ENCODE data around the gene PIK3IP1. TPM values are rescaled to one million over a fixed set of nuclear protein-coding genes. Genes with fewer than 3 reads are reported as not detected.

The PIK3IP1 gene
- total RNA-seq, 1 donor from 2014 or later = 15.1 TPM

DNA sequence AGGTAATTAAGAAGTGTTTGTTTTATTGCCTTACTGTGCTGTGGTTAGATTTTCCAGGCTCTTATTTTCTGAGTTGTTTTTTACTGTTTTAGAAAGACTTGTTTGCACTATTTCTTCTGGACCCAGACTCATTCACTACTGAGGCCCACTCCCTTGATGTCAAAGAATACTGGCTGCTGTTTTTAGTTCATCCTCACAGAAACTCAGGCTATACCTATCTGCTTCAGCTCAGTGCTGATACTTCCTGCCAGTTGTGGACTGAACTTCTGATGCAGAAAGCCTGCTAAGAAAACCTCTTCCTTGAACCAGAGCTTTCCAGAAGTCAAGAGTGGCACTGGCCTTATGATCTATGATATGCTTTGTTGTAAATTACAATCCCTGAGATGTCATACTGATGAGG is 15.9 kb upstream of the PIK3IP1 start:
- DNase-seq (ENCODE audit: low read depth in 2 of 2) = no peak

DNA sequence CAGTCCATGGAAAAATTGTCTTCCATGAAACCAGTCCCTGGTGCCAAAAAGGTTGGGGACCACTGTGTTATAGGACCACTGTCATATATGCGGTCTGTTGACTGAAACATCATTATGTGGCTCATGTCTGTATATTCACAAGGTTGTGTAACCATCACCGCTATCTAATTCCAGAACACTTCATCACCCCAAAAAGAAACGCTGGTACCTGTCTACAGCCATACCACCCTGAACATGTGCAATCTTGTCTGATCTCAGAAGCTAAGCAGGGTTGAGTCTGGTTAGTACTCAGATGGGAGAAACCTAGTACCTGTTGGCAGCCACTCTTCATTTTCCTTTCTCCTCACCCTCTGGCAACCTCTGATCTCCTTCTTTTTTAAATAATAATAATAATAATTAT is 12.9 kb upstream of the PIK3IP1 start:
- DNase-seq (ENCODE audit: low read depth in 2 of 2) = no peak

DNA sequence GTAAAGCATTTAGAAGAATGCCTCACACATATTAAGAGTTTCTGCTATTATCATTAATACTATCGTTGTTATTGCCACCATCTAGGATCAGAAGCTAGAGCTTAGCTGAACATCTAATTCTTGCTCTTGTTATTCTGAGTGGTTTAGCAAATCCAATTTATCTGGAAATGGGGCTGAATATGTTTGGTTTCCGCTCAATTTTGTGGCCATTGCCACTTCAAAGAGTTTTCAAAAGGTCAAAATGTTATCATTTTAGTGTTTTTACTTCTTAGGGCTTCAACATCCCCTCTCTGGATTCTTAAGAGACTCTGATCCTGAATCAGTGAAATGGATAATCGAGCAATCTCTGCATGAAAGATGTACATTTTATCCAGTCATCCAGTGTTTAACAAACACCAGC is 10.2 kb upstream of the PIK3IP1 start:
- DNase-seq (ENCODE audit: low read depth in 2 of 2) = no peak

DNA sequence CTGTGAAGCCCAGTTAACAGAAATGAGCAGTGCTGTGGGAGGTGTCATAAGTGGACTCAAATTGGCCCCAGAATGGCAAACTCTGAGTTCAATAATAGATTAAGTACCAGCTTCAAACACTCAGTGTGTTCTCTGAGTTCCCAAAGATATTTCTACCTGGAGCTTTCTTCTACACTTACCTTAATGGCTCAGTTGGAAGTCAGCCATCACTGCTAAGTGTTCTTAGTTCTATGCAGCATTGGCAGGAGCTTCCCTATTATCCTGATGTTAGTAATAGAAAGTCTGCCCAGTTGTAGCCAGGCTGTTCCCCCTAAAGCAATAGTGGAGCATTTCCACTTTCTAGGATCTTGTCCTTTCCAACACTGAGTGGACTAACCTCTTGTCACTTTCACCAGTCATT is 9.7 kb upstream of the PIK3IP1 start:
- DNase-seq (ENCODE audit: low read depth in 2 of 2) = no peak

DNA sequence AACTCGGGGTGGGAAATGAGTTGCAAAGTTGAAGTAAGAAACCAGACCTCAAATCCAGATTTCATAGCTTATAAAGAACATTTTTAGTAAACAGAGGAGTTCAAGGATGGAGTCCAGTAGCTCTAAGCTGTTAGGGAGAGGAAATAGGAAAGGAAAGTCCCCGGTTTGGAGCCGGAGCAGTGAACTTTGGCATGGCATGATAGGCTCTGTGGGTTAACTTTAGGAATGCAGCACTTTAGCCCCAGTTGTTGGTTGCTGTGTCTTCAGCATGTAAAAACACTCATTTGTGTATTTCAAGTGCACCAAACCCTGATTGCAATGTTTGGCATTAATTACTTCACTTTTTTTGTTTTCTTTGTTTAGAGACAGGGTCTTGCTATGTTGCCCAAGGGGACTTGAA is 8.6 kb upstream of the PIK3IP1 start:
- DNase-seq (ENCODE audit: low read depth in 2 of 2) = no peak

DNA sequence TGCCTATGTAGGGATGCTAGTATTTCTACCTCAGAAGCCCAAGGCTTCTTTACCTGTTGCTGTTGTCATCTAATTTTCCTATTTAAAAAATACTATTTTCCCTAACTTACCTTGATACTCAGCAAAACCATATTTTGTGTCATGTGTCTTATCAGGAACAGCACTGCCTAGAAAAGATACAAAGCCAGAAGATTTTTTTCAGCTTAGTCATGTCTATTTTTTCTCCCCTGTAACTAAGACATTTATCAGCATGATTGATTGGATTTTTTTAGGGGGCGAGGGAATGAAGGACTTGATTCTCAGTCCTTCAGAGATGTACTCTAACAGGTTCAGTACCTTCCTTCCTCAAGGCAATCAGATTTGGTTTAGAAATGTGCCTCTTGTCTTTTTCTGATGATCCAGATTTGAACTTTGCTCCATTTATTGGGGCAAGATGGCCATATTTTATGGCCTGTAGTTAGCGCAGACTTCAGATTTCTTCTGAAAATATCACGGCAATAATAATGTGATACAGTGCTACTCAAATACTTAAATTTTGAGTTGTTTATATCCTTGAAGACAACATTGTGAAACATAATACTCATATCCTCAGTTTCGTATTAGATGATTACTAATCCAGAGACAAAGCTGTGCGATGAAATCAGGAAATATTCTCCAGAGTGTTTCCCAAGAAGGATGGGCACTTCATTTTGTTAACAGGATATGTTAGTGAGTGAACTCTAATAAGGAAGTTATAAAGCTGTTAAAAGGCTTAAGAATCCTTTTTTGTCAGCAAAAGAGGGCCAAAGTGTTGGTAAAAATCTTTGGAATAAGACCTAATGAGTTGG is 3.8 kb upstream of the PIK3IP1 start:
- peak in 1 of 2 donors; percentile 81 for DNase-seq (ENCODE audit: low read depth in 2 of 2)

DNA sequence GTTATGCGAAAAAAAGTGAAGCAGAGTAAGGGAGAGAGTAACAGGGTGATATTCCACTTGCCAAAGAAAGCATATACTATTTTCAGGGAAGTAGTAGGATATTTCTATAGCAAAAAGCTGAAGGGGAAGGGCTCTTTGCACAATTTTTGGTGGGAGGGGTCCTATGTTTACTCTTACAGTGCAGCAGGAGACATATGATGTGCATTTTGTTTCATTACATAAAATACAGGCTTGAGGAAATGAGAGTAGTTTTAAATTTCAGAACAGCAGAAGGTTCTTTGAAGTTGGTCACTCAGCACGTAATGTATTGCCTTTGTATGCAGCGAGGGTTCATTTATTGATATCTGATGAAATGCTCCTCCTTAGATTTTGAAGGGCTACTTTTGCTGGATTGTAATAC is 3.1 kb upstream of the PIK3IP1 start:
- no peak for DNase-seq (ENCODE audit: low read depth in 2 of 2)

DNA sequence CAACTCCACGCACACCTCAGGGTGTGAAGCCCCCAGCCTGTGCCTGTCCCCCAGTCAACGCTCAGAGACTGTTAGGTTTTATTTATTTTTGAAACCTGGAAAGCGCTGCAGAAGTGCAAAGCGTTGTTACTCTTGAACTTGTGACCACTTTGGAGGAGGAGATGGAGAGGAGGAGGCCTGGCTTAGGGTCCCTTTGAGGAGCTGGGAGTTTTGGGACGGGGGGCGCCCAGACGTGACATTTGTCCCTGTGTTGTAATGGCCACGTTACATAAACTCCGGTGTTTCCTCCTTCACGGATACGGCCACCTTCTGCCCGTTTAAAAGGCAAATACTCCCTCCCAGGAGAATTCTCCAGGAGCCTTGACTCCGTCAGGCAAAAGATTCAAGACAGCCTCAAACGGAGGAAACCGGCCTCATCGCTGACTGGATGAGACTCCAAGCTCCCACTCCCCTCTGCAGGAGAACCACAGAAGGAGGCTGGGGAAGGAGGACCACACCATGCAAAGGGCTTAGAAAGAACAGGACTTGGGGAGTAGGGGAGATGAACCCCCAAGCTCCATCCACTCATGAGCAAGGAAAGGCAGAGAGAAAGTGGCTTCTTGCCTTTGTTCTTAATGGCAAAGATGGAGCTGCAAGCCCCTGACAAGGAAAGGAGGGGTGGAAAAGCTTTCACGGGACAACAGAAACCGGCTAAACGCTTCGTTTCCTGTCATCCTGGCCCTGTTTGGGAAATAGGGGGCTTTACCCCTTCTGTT is 630 bp downstream of the PIK3IP1 start:
- peak in 1 of 2 donors; percentile 51 for DNase-seq (ENCODE audit: low read depth in 2 of 2)

DNA sequence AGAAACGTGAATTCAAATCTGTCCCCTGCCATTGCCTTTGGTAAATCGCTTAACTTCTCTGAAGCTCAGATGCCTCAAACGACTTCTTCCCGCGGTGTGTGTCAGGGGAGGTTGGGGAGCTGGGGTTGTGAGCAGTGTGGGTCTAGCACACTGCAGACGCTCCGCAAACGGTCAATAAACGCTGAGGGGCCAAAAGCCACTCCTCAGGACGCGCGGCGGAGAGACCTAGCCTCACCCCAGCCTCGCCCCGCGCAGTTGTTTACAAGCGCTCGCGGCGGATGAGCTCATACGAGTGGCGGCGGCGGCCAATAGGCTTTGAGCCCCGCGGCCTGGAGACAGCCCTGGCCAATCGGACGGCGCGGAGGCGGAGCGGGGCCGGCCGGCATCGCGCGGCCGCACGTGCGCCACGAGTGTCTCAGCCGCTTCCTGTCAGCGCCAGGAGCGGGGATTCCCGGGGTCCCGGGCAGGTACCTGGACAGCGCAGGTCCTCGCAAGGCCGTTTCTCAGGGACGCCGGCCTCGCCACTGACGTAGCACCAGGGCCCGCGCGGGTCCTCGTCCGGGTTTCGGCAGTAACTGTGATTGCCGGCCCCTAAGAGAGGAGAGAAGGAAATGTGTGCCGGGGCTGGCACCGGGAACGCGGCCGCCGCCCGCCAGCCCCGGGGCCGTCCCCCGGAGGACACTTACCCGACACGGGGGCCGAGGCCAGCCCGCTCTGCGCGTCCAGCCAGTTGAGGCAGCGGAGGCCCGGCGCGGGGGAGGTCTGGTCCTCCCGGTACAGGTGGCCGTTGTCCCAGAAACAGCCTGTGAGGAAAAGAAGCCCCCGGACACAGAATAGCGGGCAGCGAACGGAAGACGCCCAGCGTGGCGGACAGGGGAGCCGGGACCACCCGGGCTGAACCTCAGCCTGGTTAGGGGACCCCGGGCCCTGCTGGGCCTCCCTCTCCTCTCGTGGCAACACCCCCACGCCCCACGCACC is 1.5 kb downstream of the PIK3IP1 start:
- peak; percentile 96 to 97 for DNase-seq (ENCODE audit: low read depth in 2 of 2)

DNA sequence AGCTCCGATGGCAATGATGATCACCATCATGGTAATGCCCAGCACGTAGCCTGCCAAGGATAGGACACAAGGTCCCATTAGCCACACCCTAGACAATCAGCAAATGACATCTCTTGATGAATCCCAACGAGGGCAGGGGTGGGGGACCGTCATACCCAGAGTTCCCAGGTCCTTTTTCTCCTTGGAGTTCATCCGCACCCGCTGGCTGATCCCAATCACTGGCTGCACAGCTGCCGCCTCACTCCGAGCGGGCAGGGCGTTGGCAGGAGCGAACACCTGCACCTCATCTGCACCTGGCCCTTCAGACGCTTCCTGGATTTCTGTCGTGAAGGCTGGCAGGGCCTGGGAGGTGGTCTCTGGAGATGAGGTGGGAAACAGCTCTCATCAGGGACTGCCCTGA is 2.9 kb downstream of the PIK3IP1 start:
- no peak for DNase-seq (ENCODE audit: low read depth in 2 of 2)

DNA sequence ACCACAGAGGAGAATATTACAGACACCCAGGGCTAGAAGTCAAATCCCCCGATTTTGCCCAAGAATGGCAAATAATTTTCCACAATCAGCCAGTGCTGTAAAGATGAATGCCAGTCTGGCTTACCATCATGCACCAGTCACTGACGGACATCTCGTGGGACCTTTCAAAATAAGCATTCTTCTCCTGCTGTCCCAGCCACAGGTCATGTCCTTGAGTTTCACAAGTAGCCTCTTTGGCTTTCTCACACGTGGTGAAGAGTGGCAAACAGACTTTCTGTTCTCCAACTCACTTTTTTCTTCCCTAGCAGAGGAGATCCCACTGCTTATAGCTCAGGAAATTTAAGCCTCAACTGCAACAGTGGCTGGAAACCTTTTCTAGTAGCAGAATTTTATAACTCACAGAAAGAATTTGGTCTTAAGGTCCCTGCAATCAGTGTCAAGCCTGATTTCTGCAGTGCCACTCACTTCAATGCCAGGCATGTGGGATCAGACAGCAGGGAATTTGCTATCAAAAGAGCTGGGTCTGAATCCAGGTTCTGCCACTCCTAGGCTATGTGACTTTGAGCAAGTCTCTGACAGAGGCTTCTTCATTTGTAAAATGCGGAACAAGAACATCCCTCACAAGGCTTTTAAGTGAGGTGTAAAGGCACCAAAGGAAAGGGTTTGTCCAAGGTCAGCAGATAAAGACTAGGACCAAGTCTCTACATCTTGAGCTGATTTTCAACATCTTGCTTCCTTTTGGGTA is 3.6 kb downstream of the PIK3IP1 start:
- no peak for DNase-seq (ENCODE audit: low read depth in 2 of 2)

DNA sequence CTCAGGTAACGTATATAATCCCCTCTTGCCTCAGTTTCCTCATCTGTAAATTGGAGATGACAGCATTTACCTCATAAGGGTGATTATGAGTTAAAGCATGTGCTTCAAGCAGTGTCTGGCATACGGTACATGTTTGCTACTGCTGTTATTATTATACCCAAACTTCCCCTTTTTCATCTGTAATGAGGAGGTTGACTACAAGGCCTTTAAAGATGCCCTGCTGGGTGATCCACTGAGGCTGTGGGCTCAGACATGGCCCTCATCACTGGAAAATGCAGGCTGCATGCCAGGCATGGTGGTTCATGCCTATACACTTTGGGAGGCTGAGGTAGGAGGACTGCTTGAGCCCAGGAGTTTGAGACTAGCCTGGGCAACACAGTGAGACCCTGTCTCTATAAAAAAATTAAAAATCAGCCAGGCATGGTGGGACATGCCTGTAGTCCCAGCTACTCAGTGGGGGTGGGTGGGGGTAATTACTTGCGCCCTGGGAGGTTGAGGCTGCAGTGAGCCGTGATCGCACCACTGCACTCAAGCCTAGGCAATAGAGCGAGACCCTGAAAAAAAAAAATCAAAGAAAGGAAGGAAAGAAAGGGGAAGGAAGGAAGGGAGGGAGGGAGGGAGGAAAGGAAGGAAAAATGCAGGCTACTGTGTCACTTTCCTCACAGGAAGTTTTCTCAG is 4.3 kb downstream of the PIK3IP1 start:
- DNase-seq (ENCODE audit: low read depth in 2 of 2) = no peak

DNA sequence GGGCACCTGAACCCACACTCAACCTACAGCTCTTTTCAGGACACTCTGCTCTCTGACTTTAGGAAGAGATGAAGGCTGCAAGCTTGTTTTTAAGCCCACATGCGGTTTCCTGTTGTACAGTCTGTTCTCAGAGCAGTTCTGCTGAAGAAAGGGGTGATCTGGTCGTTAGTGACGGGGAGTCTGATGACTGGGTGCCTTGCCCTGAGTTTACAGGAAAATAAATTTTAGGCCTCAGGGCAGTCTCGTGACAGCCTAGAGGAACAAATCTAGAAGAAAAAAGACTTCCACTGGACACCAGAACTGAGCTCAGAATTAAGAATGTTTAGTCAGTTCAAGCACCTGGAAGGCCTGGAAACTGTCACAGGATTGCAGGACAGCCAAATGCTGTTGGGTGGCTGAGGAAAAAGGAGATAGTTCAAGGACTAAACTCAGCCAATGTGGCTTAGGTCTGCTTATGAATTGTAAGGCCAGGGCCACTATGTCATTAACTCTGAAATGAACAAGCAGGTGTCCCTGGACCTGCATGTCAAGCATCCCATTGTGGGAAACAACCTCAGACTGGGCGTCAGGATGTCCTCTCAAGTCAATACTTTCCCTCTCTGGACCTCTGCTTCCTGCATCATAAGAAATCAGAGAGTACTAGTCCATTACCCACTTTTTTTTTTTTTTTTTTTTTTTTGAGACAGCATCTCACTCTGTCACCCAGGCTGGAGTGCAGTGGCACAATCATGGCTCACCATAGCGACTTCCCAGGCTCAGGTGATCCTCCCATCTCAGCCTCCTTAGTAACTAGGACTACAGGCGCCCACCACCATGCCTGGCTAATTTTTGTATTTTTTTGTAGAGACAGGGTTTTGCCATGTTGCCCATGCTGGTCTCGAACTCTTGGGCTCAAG is 5.7 kb downstream of the PIK3IP1 start:
- peak in 1 of 2 donors; percentile 60 for DNase-seq (ENCODE audit: low read depth in 2 of 2)

DNA sequence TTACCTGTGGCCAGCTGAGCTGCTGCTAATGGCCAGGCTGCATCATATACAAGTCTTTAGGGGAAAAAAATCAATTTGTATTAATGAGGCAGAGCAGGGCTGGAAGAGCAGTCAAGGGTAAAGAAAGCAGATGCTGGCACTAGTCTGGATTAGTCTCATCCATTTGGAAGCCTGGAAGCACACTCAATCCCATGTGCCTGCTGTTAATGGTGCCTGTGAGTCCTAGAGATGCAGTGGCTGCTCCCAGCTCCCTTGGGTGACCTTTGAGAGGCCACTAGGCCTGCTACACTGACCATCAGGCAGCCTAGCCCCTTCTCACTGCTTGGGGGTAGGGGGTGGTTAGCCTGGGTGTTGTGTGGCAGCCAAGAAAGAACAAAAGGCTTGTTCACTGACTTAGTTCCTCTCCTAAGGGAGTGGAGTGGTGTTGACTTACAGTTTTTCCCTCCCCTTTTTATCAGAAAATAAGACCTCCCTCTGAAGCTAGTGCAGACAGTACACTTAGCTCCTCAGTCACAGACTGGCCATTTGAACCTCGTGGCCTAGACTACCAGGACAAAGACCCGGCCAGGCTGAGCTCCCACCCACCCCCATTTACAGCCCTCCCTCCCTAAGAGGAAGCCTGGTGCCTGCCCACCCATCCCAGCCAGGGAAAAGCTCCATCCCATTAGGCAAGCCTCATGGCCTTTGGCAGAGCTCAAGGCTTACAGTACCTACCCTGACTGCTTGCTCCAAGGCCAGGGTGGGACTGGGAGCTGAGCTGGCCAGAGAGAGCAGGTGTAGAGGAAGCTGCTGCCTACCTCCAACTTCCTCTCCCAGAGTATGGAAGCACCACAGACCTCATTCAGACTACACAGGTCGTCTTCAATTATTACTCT is 7.8 kb downstream of the PIK3IP1 start:
- DNase-seq (ENCODE audit: low read depth in 2 of 2) = peak in 1 of 2 donors; percentile 47

DNA sequence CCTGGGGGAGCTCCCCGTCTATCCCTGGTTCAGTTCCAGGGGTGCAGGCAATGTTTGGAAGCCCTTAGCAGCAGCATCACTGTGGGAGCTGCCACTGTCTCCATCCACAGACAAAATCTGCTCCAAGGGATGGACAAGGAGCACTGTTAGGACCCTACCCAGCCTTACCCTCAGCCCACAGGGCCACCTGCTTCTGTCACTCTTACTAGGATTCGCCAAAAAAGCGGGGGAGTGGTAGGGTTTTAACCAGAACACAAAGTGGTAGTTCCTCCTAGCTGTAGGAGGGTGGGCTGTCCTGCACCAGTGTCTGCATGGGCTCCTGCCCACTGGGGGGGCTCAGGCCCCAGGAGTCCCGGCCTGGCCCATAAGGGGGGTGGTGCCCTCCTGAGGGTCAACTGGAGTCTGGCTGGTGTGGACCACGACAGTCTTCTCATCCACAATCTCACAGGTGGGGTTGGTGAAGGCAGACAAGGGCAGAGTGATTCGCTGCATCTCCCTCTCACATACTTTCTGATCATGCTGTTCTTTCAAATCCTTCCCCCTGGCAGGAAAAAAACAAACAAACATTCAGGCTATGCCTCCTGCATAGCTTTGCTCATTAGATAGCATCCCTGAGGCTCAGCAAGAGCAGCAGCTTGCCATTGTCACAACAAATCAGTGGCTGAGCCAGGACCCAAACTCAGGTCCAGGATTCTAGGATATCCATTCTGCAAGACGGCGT is 9.4 kb downstream of the PIK3IP1 start:
- DNase-seq (ENCODE audit: low read depth in 2 of 2) = no peak

DNA sequence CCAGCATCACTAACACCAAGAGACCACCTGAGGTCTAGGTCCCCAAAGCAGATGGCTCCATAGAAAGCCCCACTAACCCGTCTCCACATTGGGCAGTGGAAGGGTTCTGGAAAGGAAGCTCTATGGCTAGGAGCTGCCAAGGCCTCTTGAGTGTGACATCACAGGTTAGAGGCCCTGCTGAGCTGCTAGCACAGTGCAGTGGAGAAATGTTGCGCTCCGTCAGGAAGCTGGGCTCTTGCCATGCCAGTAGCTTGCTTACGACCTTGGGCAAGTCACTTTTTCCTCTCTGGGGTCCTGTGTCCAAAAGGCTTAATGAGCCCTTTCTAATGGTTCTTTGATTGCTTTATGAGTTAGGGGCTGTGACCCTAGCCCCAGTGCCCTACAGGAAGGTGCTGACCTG is 10.6 kb downstream of the PIK3IP1 start:
- no peak for DNase-seq (ENCODE audit: low read depth in 2 of 2)

DNA sequence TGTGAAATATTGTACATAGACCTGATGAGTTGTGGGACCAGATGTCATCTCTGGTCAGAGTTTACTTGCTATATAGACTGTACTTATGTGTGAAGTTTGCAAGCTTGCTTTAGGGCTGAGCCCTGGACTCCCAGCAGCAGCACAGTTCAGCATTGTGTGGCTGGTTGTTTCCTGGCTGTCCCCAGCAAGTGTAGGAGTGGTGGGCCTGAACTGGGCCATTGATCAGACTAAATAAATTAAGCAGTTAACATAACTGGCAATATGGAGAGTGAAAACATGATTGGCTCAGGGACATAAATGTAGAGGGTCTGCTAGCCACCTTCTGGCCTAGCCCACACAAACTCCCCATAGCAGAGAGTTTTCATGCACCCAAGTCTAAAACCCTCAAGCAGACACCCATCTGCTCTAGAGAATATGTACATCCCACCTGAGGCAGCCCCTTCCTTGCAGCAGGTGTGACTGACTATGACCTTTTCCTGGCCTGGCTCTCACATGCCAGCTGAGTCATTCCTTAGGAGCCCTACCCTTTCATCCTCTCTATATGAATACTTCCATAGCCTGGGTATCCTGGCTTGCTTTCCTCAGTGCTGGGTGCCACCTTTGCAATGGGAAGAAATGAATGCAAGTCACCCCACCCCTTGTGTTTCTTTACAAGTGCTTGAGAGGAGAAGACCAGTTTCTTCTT is 12.3 kb downstream of the PIK3IP1 start:
- no peak for DNase-seq (ENCODE audit: low read depth in 2 of 2)
